ENCODE data around the gene TMEM198.
A peak's percentile ranks its signal among the peaks of the same experiment; 100 is the strongest.

- TF ChIP-seq CTCF (IDR thresholded peaks at IDR 0.05; ENCODE audit: low read depth, low read length, poor library complexity, severe bottlenecking) (no peak), EZH2phosphoT487 (IDR thresholded peaks at IDR 0.05; ENCODE audit: borderline replicate concordance, low read length) (0 out of 2 replicates have a peak, but pooled peaks have one; percentile 39)
Measured at GRCh38 chr2:219497495-219498279, 46.1 kb upstream of the TMEM198 start.

All from DOHH2 (cell line).